Glutamatergic neuron (in vitro differentiated cells): ENCODE results near the gene IST1. TPM values are rescaled to one million over a fixed set of nuclear protein-coding genes. Genes with fewer than 3 reads are reported as not detected.

Source experiments
- DNase-seq: peaks from one replicate; pipeline ENCODE4 v3.0.0; 2022
- H3K27ac Mint-ChIP-seq: one replicate; pipeline ENCODE4 v1.8.0; 2020; ENCODE audit warnings: mild to moderate bottlenecking, mixed read lengths, inconsistent platforms; ENCODE audit not compliant: unreplicated experiment
- H3K27me3 Mint-ChIP-seq: one replicate; pipeline ENCODE4 v1.8.0; 2020; ENCODE audit warnings: mild to moderate bottlenecking, moderate library complexity, mixed read lengths, inconsistent platforms; ENCODE audit not compliant: unreplicated experiment
- H3K36me3 Mint-ChIP-seq: one replicate; pipeline ENCODE4 v1.8.0; 2020; ENCODE audit warnings: mild to moderate bottlenecking, mixed read lengths, inconsistent platforms; ENCODE audit not compliant: unreplicated experiment
- H3K4me1 Mint-ChIP-seq: one replicate; pipeline ENCODE4 v1.8.0; 2020; ENCODE audit warnings: mild to moderate bottlenecking, low read depth, mixed read lengths, inconsistent platforms; ENCODE audit not compliant: unreplicated experiment
- H3K4me3 Mint-ChIP-seq: one replicate; pipeline ENCODE4 v1.8.0; 2020; ENCODE audit warnings: mild to moderate bottlenecking, mixed read lengths, inconsistent platforms; ENCODE audit not compliant: unreplicated experiment
- H3K9me3 Mint-ChIP-seq: one replicate; pipeline ENCODE4 v1.8.0; 2020; ENCODE audit warnings: mild to moderate bottlenecking, moderate library complexity, mixed read lengths, inconsistent platforms; ENCODE audit not compliant: unreplicated experiment
- total RNA-seq: library from RNA; stranded (reverse); fragmentation: NEBNext Ultra II Directional; extraction: Animal tissue kit (Norgen Biotek cat#: 25700); gene quantifications from one replicate; pipeline ENCODE4 v1.2.1, GENCODE V29; 2021; ENCODE audit not compliant: unreplicated experiment
- TF ChIP-seq, protein P1 (sequence below): fragments of 200-600 bp; sonication (generic); IDR thresholded peaks from one replicate; pipeline ENCODE4 v1.5.0; 2021; ENCODE audit not compliant: partially characterized antibody, unreplicated experiment

Gene IST1
- total RNA-seq, 1 donor from 2014 or later = 271 TPM

DNA sequence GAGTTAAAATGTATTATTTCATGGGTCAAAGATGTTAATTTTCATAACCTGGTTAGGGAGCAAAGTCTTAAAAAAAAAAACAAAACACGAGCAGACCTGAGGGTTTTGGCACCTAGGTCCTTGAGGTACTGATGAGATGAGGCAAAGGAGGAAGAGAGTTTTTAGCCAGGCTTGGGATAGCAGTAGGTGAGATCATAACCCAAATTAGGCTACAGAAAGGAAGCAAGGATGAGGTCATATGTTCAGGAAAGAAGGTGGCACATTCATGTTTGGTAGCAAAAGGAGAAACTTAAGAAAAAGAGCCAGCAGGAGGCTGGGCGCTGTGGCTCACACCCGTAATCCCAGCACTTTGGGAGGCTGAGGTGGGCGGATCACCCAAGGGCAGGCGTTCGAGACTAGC lies 46.7 kb upstream of the IST1 start:
- Mint-ChIP-seq H3K27ac (no peak overlapping the region), H3K36me3 (no peaks in the 10 kb centered on the region), H3K9me3 (peaks cover 3% of the 10 kb centered on the region), H3K4me3 (no peak overlapping the region), H3K27me3 (no peaks in the 10 kb centered on the region), H3K4me1 (peaks cover 7% of the 10 kb centered on the region)
- TF ChIP-seq, protein P1, sequence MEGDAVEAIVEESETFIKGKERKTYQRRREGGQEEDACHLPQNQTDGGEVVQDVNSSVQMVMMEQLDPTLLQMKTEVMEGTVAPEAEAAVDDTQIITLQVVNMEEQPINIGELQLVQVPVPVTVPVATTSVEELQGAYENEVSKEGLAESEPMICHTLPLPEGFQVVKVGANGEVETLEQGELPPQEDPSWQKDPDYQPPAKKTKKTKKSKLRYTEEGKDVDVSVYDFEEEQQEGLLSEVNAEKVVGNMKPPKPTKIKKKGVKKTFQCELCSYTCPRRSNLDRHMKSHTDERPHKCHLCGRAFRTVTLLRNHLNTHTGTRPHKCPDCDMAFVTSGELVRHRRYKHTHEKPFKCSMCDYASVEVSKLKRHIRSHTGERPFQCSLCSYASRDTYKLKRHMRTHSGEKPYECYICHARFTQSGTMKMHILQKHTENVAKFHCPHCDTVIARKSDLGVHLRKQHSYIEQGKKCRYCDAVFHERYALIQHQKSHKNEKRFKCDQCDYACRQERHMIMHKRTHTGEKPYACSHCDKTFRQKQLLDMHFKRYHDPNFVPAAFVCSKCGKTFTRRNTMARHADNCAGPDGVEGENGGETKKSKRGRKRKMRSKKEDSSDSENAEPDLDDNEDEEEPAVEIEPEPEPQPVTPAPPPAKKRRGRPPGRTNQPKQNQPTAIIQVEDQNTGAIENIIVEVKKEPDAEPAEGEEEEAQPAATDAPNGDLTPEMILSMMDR = no peak
- no peak for DNase-seq

DNA sequence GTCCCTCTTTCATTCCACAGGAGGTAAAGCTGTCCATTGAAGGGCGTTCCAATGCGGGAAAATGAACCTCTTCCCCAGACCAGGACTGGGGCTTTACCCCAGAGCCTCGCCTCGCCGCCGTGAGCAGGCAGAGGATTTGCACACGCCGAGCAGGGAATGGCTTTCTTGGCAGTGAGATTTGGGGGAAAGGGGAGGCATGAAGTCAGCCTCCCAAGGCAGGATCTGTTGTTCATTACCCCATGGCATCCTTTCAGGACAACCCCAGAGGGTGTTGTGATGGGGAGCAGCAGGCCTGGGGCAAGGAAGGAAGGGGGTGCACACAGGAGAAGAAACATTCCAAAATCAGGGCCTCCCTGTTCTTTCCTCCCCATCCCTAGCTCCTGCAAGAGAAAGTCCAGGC lies 43.6 kb upstream of the IST1 start:
- DNase-seq = no peak
- Mint-ChIP-seq H3K27ac (peak overlapping the region; percentile 5), H3K36me3 (no peaks in the 10 kb centered on the region), H3K4me3 (no peak overlapping the region), H3K9me3 (no peaks in the 10 kb centered on the region), H3K27me3 (no peaks in the 10 kb centered on the region), H3K4me1 (peaks cover 7% of the 10 kb centered on the region)
- TF ChIP-seq, protein P1 = no peak

DNA sequence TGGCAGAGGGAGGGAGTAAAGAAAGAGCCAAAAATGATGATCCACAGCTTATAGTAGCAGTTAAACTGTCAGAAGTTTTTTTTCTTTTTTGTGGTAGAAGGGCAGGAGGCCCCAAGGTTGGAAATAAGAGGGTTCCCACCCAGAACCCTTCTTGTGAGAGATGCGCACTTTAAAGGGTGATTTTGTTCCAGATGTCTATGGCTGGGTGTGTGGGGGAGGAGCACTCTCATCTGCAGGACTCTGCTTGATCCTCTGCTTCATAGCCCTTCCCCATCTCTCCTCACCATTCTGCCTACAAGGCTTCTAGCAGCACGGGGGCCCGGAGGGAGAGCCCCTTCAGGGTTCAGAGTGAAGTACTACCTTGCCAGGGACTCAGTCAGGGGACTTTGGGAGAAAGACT lies 43.2 kb upstream of the IST1 start:
- no peak for DNase-seq
- no peak overlapping the region for H3K27ac Mint-ChIP-seq
- no peak overlapping the region for H3K4me3 Mint-ChIP-seq
- H3K27me3 Mint-ChIP-seq = no peaks in the 10 kb centered on the region
- H3K36me3 Mint-ChIP-seq = no peaks in the 10 kb centered on the region
- H3K4me1 Mint-ChIP-seq = peaks cover 4% of the 10 kb centered on the region
- no peaks in the 10 kb centered on the region for H3K9me3 Mint-ChIP-seq
- TF ChIP-seq, protein P1 = no peak

DNA sequence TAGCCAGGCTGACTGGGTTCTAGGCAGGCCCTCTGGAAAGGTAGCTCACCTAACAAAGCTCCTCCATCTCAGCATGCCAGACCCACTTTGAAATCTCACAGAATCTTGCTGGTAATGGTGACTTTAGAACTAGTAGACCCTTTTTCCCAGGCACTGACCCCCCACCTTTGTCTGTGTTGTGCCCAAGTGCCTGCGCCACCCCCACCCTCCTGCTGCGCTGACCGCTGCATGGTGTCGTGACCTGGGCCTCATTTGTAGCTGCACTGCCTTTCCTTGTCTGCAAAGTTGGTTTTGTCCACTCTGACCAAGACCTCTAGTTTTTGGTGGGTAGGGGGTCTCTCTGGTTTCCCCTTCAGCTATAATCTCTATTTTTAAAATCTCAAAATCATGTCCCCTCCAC lies 42.8 kb upstream of the IST1 start:
- Mint-ChIP-seq H3K4me1 (no peaks in the 10 kb centered on the region), H3K27ac (no peak overlapping the region), H3K27me3 (no peaks in the 10 kb centered on the region), H3K9me3 (no peaks in the 10 kb centered on the region), H3K4me3 (no peak overlapping the region), H3K36me3 (no peaks in the 10 kb centered on the region)
- TF ChIP-seq, protein P1 = no peak
- DNase-seq = no peak

DNA sequence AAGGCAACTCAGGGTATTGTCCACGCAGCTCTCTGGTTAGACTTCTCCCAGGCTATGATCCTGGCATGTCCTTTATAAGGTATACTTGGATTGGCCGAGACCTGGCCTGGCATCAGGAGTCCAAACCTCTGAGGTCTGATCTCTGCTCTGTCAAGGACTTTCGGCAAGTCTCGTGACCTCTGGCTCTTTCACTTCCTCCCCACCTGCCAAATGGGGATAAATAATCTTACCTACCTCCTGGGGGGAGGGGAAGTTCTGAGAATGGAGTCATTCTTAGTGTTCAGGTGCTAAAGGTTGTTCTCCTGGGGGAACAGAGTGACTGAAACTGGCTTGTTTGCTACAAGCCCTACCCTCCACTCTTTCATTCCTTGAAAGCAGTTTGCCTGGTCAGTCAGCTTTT lies 41.9 kb upstream of the IST1 start:
- Mint-ChIP-seq H3K27ac (no peak overlapping the region), H3K4me1 (no peaks in the 10 kb centered on the region)

More for the DNA sequence above, 41.9 kb upstream of the IST1 start:
- H3K36me3 Mint-ChIP-seq = no peaks in the 10 kb centered on the region
- no peak overlapping the region for H3K4me3 Mint-ChIP-seq
- H3K27me3 Mint-ChIP-seq = no peaks in the 10 kb centered on the region
- TF ChIP-seq, protein P1 = no peak
- DNase-seq = no peak
- H3K9me3 Mint-ChIP-seq = no peaks in the 10 kb centered on the region
